H1 (cell line): ENCODE data around the gene C14orf119.

Source experiments
- CHD2 ChIP-seq: IDR thresholded peaks from 2 replicates; pipeline ENCODE4 v1.6.1; 2012; ENCODE audit warnings: low read length, improper control_type of control experiment
- EP300 ChIP-seq, 2 experiments: IDR thresholded peaks; 1 replicate in 1 of 2; 2 replicates in 1 of 2; pipeline ENCODE4 v1.6.1; 2011 to 2012; ENCODE audit warnings: low read depth in 2 of 2, low read length in 2 of 2, mild to moderate bottlenecking in 2 of 2, borderline replicate concordance in 1 of 2, inconsistent platforms in 1 of 2, moderate library complexity in 1 of 2
- EZH2 ChIP-seq: fragments of 200-600 bp; sonication (generic); IDR thresholded peaks from 2 replicates; pipeline ENCODE4 v1.7.1; 2012; ENCODE audit warnings: low read depth, mild to moderate bottlenecking, moderate library complexity, low read length, inconsistent platforms; ENCODE audit not compliant: severe bottlenecking
- POLR2AphosphoS5 ChIP-seq: IDR thresholded peaks from 2 replicates; pipeline ENCODE4 v1.6.1; 2011; ENCODE audit warnings: low read depth, low read length
- RAD21 ChIP-seq, 2 experiments: IDR thresholded peaks in 1 of 2; conservative IDR thresholded peaks in 1 of 2; 2 replicates each; pipeline ENCODE4 v1.6.1; 2011; ENCODE audit warnings: low read depth in 2 of 2, low read length in 2 of 2, improper control_type of control experiment in 1 of 2, inconsistent platforms in 1 of 2, mild to moderate bottlenecking in 1 of 2, moderate library complexity in 1 of 2
- RXRA ChIP-seq: IDR thresholded peaks from 2 replicates; pipeline ENCODE4 v1.6.1; 2011; ENCODE audit warnings: low read depth, mild to moderate bottlenecking, low read length, moderate library complexity; ENCODE audit not compliant: insufficient read depth
- SP1 ChIP-seq: IDR thresholded peaks from 2 replicates; pipeline ENCODE4 v1.6.1; 2011; ENCODE audit warnings: low read depth, low read length
- SRF ChIP-seq: IDR thresholded peaks from 2 replicates; pipeline ENCODE4 v1.6.1; 2011; ENCODE audit warnings: mild to moderate bottlenecking, low read depth, low read length, moderate library complexity
- SUZ12 ChIP-seq: fragments of 200-600 bp; sonication (generic); IDR thresholded peaks from 2 replicates; pipeline ENCODE4 v1.6.1; 2012; ENCODE audit warnings: mild to moderate bottlenecking, inconsistent platforms, low read length, moderate library complexity, mixed read lengths
- YY1 ChIP-seq: IDR thresholded peaks from 2 replicates; pipeline ENCODE4 v1.6.1; 2011; ENCODE audit warnings: low read depth, mild to moderate bottlenecking, low read length
- TF ChIP-seq, protein P1 (sequence below), 3 experiments: IDR thresholded peaks; 1 replicate in 2 of 3; 2 replicates in 1 of 3; pipeline versions ENCODE4 v1.5.1 to v1.6.1; 2011; ENCODE audit warnings: low read length in 3 of 3, mild to moderate bottlenecking in 3 of 3, inconsistent platforms in 2 of 3, low read depth in 1 of 3, moderate library complexity in 1 of 3; ENCODE audit not compliant: insufficient read depth in 1 of 3; ENCODE audit errors: control extremely low read depth in 1 of 3
- TF ChIP-seq, protein P2 (sequence below): IDR thresholded peaks from 2 replicates; pipeline ENCODE4 v1.6.1; 2012; ENCODE audit warnings: inconsistent platforms

DNA sequence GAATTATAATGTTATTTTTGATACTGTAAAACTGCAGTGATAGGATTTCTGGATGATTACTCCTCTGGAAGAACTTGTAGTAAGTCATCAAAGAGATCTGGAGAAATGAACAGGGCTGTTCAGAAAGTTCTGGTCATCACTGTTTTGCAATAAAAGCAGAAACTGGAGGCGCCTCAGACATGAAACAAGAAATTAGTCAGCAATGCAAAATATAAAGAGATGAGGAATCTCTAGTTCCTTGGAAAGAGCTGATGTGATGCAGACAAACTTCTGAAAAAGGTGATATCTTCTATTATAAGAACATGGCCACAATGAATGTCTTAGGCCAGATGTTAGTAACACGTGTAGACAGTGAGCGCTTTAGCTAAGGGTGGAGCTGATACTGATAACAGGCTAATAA is 9.8 kb upstream of the C14orf119 start:
- TF ChIP-seq, protein P1, sequence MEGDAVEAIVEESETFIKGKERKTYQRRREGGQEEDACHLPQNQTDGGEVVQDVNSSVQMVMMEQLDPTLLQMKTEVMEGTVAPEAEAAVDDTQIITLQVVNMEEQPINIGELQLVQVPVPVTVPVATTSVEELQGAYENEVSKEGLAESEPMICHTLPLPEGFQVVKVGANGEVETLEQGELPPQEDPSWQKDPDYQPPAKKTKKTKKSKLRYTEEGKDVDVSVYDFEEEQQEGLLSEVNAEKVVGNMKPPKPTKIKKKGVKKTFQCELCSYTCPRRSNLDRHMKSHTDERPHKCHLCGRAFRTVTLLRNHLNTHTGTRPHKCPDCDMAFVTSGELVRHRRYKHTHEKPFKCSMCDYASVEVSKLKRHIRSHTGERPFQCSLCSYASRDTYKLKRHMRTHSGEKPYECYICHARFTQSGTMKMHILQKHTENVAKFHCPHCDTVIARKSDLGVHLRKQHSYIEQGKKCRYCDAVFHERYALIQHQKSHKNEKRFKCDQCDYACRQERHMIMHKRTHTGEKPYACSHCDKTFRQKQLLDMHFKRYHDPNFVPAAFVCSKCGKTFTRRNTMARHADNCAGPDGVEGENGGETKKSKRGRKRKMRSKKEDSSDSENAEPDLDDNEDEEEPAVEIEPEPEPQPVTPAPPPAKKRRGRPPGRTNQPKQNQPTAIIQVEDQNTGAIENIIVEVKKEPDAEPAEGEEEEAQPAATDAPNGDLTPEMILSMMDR (IDR thresholded peaks at IDR 0.05; ENCODE audit: control extremely low read depth in 1 of 3, insufficient read depth in 1 of 3, low read depth in 1 of 3, low read length in 3 of 3), result no peak
- TF ChIP-seq, protein P2, sequence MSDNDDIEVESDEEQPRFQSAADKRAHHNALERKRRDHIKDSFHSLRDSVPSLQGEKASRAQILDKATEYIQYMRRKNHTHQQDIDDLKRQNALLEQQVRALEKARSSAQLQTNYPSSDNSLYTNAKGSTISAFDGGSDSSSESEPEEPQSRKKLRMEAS, result no peak
- no peak for TF ChIP-seq SP1
- TF ChIP-seq EZH2, result no peak
- TF ChIP-seq EP300 (IDR thresholded peaks at IDR 0.05; ENCODE audit: borderline replicate concordance in 1 of 2, low read depth in 2 of 2, low read length in 2 of 2), result no peak
- no peak for TF ChIP-seq RAD21 (IDR thresholded peaks at IDR 0.05 in 1 of 2, conservative IDR thresholded peaks at IDR 0.05 in 1 of 2; ENCODE audit: low read depth in 2 of 2, low read length in 2 of 2)
- TF ChIP-seq CHD2, result no peak
- no peak for TF ChIP-seq SRF
- TF ChIP-seq POLR2AphosphoS5, result no peak
- TF ChIP-seq SUZ12, result no peak
- no peak for TF ChIP-seq RXRA
- TF ChIP-seq YY1, result no peak
